ENCODE measurements around the gene NVL.

GRCh38 chr1:224356685-224357625 is 27.0 kb upstream of the NVL start, which contains the start of gene CNIH4:
- TF ChIP-seq CTCF (conservative IDR thresholded peaks at IDR 0.05 in 1 of 2, IDR thresholded peaks at IDR 0.05 in 1 of 2; ENCODE audit: extremely low read depth in 1 of 2, insufficient read depth in 1 of 2, low read depth in 1 of 2, low read length in 2 of 2), result no peak
- no peak for TF ChIP-seq EZH2 (IDR thresholded peaks at IDR 0.05; ENCODE audit: borderline replicate concordance, low read length)

Measured in mammary epithelial cell (primary cell).